Measurements from ENCODE around the gene ZGPAT. TPM values are rescaled to one million over a fixed set of nuclear protein-coding genes. Genes with fewer than 3 reads are reported as not detected.

The ZGPAT gene
- total RNA-seq, 1 experiment from 2014 or later: 37.9 TPM

- Histone ChIP-seq H3K27ac (ENCODE audit: low read length) (no peak overlapping the region), H3K9ac (ENCODE audit: low read length) (no peak overlapping the region), H4K20me1 (ENCODE audit: low read length) (no peaks in the 10 kb centered on the region), H3K9me2 (replicated peaks; ENCODE audit: low read length) (no peaks in the 10 kb centered on the region), H3K36me3 (ENCODE audit: low read depth, low read length) (no peaks in the 10 kb centered on the region), H2AFZ (ENCODE audit: low read length) (peak overlapping the region; percentile 66), H3K4me2 (ENCODE audit: low read length) (peak overlapping the region; percentile 29), H3F3A (ENCODE audit: low read length, unreplicated experiment) (no peaks in the 10 kb centered on the region), H3K4me1 (ENCODE audit: insufficient read depth, low read length) (peaks cover 13% of the 10 kb centered on the region), H3K79me2 (ENCODE audit: low read length) (no peaks in the 10 kb centered on the region), H3K4me3 (ENCODE audit: low read length) (no peak overlapping the region), H3K27me3 (ENCODE audit: low read length) (no peaks in the 10 kb centered on the region), H3K9me3 (ENCODE audit: low read length) (no peaks in the 10 kb centered on the region)
- BruUV-seq (replicated peaks): no TSS peak
- ChIA-PET CTCF (no interaction called here), POLR2A (ENCODE audit: unreplicated experiment) (no interaction called here)
- TF ChIP-seq EZH2phosphoT487 (IDR thresholded peaks at IDR 0.05; ENCODE audit: borderline replicate concordance, low read length): no peak
- peak; percentile 49; the same call in 1 of the 2 replicates for TF ChIP-seq CTCF (conservative IDR thresholded peaks at IDR 0.05; ENCODE audit: low read depth, low read length)
- TF ChIP-seq EZH2 (IDR thresholded peaks at IDR 0.05; ENCODE audit: low read length, unreplicated experiment): no peak
- ATAC-seq (peak; percentile 70), DNase-seq (peak; percentile 59)
- intact Hi-C loops (cut with micrococcal nuclease): loop anchor here (5.0 kb wide), 1 partner anchor 75 kb away; the partner anchor contains the start of genes ARFRP1 and ZGPAT
Observed at GRCh38 chr20:63782051-63782471, 74.2 kb downstream of the ZGPAT start.

- intact Hi-C loops (cut with micrococcal nuclease): loop anchor here (5.0 kb wide), 1 partner anchor 75 kb away; the partner anchor contains the start of genes ARFRP1 and ZGPAT
- Histone ChIP-seq H3K4me1 (ENCODE audit: insufficient read depth, low read length) (peaks cover 13% of the 10 kb centered on the region), H3K9me3 (ENCODE audit: low read length) (no peaks in the 10 kb centered on the region), H3K27me3 (ENCODE audit: low read length) (no peaks in the 10 kb centered on the region), H4K20me1 (ENCODE audit: low read length) (no peaks in the 10 kb centered on the region), H3K4me2 (ENCODE audit: low read length) (peak overlapping the region; percentile 29; the same call in 1 of the 2 replicates), H3K9me2 (replicated peaks; ENCODE audit: low read length) (no peaks in the 10 kb centered on the region), H3K36me3 (ENCODE audit: low read depth, low read length) (no peaks in the 10 kb centered on the region), H3K79me2 (ENCODE audit: low read length) (no peaks in the 10 kb centered on the region), H3K4me3 (ENCODE audit: low read length) (no peak overlapping the region), H3K9ac (ENCODE audit: low read length) (no peak overlapping the region), H2AFZ (ENCODE audit: low read length) (peak overlapping the region; percentile 66; the same call in 1 of the 2 replicates), H3F3A (ENCODE audit: low read length, unreplicated experiment) (no peaks in the 10 kb centered on the region), H3K27ac (ENCODE audit: low read length) (no peak overlapping the region)
- ATAC-seq (no peak), DNase-seq (no peak)
- no TSS peak for BruUV-seq (replicated peaks)
- POLR2A ChIA-PET (ENCODE audit: unreplicated experiment): no interaction called here
- CTCF ChIA-PET: no interaction called here
- no peak for TF ChIP-seq EZH2 (IDR thresholded peaks at IDR 0.05; ENCODE audit: low read length, unreplicated experiment)
- TF ChIP-seq CTCF (conservative IDR thresholded peaks at IDR 0.05; ENCODE audit: low read depth, low read length): no peak
- TF ChIP-seq EZH2phosphoT487 (IDR thresholded peaks at IDR 0.05; ENCODE audit: borderline replicate concordance, low read length): no peak
Observed at GRCh38 chr20:63782521-63782971, 74.7 kb downstream of the ZGPAT start.

GRCh38 chr20:63783970-63784369, 76.1 kb downstream of the ZGPAT start:
- H3K36me3 ChIP-seq (ENCODE audit: low read depth, low read length): no peaks in the 10 kb centered on the region
- H3K9me3 ChIP-seq (ENCODE audit: low read length): no peaks in the 10 kb centered on the region
- no peaks in the 10 kb centered on the region for H3K9me2 ChIP-seq (replicated peaks; ENCODE audit: low read length)
- ATAC-seq (no peak), DNase-seq (no peak)
- TF ChIP-seq EZH2 (IDR thresholded peaks at IDR 0.05; ENCODE audit: low read length, unreplicated experiment): no peak
- TF ChIP-seq CTCF (conservative IDR thresholded peaks at IDR 0.05; ENCODE audit: low read depth, low read length): no peak
- TF ChIP-seq EZH2phosphoT487 (IDR thresholded peaks at IDR 0.05; ENCODE audit: borderline replicate concordance, low read length): no peak
- no peaks in the 10 kb centered on the region for H3K27me3 ChIP-seq (ENCODE audit: low read length)
- no peak overlapping the region for H3K4me2 ChIP-seq (ENCODE audit: low read length)
- BruUV-seq (replicated peaks): no TSS peak
- POLR2A ChIA-PET (ENCODE audit: unreplicated experiment): no interaction called here
- H3K27ac ChIP-seq (ENCODE audit: low read length): no peak overlapping the region
- H3K79me2 ChIP-seq (ENCODE audit: low read length): no peaks in the 10 kb centered on the region
- no peak overlapping the region for H2AFZ ChIP-seq (ENCODE audit: low read length)
- no peaks in the 10 kb centered on the region for H3K4me1 ChIP-seq (ENCODE audit: insufficient read depth, low read length)
- intact Hi-C loops (cut with micrococcal nuclease): loop anchor here (5.0 kb wide), 1 partner anchor 77 kb away; the partner anchor contains the start of genes ARFRP1 and ZGPAT
- no peaks in the 10 kb centered on the region for H4K20me1 ChIP-seq (ENCODE audit: low read length)
- CTCF ChIA-PET: interaction anchor here (0.5 kb wide), 1 partner anchor 11 kb away, joined by 3 read pairs; no protein-coding TSS in a partner anchor
- no peak overlapping the region for H3K9ac ChIP-seq (ENCODE audit: low read length)
- no peaks in the 10 kb centered on the region for H3F3A ChIP-seq (ENCODE audit: low read length, unreplicated experiment)
- H3K4me3 ChIP-seq (ENCODE audit: low read length): no peak overlapping the region
